Smooth muscle cell (in vitro differentiated cells): ENCODE results near the gene AP3S2. TPM values are rescaled to one million over a fixed set of nuclear protein-coding genes. Genes with fewer than 3 reads are reported as not detected.
"Not testable (repeated sequence)": the region's sequence is repeated elsewhere in the genome, so short reads cannot be mapped to it uniquely, and the experiment has no call there.

Experiments used
- DNase-seq: peaks from one replicate; lab custom pipeline; 2025; ENCODE audit not compliant: unreplicated experiment; lab: John Stamatoyannopoulos, UW
- H2AFZ ChIP-seq: fragments of 200-600 bp; sonication (generic); 2 replicates; pipeline ENCODE4 v1.6.0; 2016; ENCODE audit warnings: antibody characterized with exemption, low read depth, mild to moderate bottlenecking
- H3F3A ChIP-seq: fragments of 200-600 bp; sonication (generic); 2 replicates; pipeline ENCODE4 v1.6.0; 2017; ENCODE audit warnings: antibody characterized with exemption, low read depth
- H3K27ac ChIP-seq: fragments of 200-600 bp; sonication (generic); 2 replicates; pipeline ENCODE4 v1.5.1; 2016; ENCODE audit warnings: low read depth, mild to moderate bottlenecking
- H3K27me3 ChIP-seq: fragments of 200-600 bp; sonication (generic); 2 replicates; pipeline ENCODE4 v1.6.1; 2016; ENCODE audit warnings: low read depth, mild to moderate bottlenecking
- H3K36me3 ChIP-seq: fragments of 200-600 bp; sonication (generic); 2 replicates; pipeline ENCODE4 v1.5.1; 2016; ENCODE audit warnings: low read depth
- H3K4me1 ChIP-seq: fragments of 200-600 bp; sonication (generic); 2 replicates; pipeline ENCODE4 v1.5.1; 2016; ENCODE audit warnings: low read depth
- H3K4me2 ChIP-seq: fragments of 200-600 bp; sonication (generic); 2 replicates; pipeline ENCODE4 v1.6.0; 2016; ENCODE audit warnings: mild to moderate bottlenecking
- H3K4me3 ChIP-seq: fragments of 200-600 bp; sonication (generic); 2 replicates; pipeline ENCODE4 v1.5.1; 2016; ENCODE audit warnings: mild to moderate bottlenecking
- H3K79me2 ChIP-seq: fragments of 200-600 bp; sonication (generic); 2 replicates; pipeline ENCODE4 v1.6.0; 2016; ENCODE audit warnings: low read depth, mild to moderate bottlenecking
- H3K9ac ChIP-seq: fragments of 200-600 bp; sonication (generic); 2 replicates; pipeline ENCODE4 v1.6.0; 2016; ENCODE audit warnings: low read depth
- H3K9me3 ChIP-seq: fragments of 200-600 bp; sonication (generic); replicated peaks from 2 replicates; pipeline ENCODE4 v1.5.1; 2016; ENCODE audit warnings: low read depth
- H4K20me1 ChIP-seq: fragments of 200-600 bp; sonication (generic); 2 replicates; pipeline ENCODE4 v1.6.0; 2016; ENCODE audit warnings: low read depth
- WGBS: methylation state at CpG from one replicate; pipeline ENCODE4 v1.1.7; 2016; ENCODE audit warnings: low lambda C conversion rate; 5-methylcytosine and 5-hydroxymethylcytosine counted together
- polyA plus RNA-seq: library from polyadenylated mRNA; unstranded; fragments of >200 nt; fragmentation: Nextera tagmentation; extraction: Ambion mirVana; gene quantifications from 2 replicates; pipeline ENCODE4 v1.2.1, GENCODE V29; 2016
- total RNA-seq: library from RNA; depleted of rRNA; stranded (reverse); fragments of >200 nt; gene quantifications from 2 replicates; pipeline ENCODE4 v1.2.3, GENCODE V29; 2014
- TF ChIP-seq, protein P1 (sequence below): fragments of 200-600 bp; sonication (generic); IDR thresholded peaks from 2 replicates; pipeline ENCODE4 v1.5.1; 2017; ENCODE audit warnings: borderline replicate concordance, mild to moderate bottlenecking, antibody characterized with exemption; ENCODE audit not compliant: insufficient read depth, poor library complexity, severe bottlenecking

The AP3S2 gene
- total and polyA plus RNA-seq, 2 experiments from 2014 or later: 9.4 to 55.8 TPM

DNA sequence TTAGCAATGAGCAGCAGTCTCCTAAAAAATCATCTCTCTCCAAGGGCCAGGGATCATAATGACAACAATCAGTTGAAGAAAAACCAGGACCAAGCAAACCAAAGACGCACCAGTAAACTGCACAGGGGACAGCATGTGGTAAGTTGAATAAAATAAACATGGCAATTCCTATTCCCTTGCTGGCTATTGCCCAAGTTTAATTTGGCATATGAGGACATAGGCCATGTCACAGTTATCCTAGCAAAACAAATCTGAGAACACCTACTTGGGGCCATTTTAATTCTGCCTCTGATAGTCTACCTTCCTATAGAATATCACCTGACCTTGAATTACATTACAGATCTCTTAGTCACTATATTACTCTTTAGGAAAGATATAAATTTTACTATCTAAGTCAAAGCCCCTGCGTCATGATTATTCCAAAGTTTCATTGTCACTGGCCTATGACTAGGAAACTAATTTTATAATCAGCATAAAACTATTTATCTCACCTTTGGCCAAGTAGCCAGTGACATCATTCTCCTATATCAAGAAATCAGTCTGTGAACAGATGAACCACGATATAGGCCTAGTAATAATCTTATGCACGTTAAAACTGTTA is 23.0 kb downstream of the AP3S2 start:
- H3K27me3 ChIP-seq: no peaks in the 10 kb centered on the region
- H3K4me2 ChIP-seq: no peak overlapping the region
- no peaks in the 10 kb centered on the region for H3F3A ChIP-seq
- 97% methylated on average over 4 of the region's 4 CpGs for whole genome bisulfite sequencing
- H4K20me1 ChIP-seq: no peaks in the 10 kb centered on the region
- H3K36me3 ChIP-seq: peaks cover 10% of the 10 kb centered on the region
- no peak overlapping the region for H3K27ac ChIP-seq
- no peaks in the 10 kb centered on the region for H3K4me1 ChIP-seq
- DNase-seq: no peak
- H2AFZ ChIP-seq: no peak overlapping the region
- TF ChIP-seq, protein P1, sequence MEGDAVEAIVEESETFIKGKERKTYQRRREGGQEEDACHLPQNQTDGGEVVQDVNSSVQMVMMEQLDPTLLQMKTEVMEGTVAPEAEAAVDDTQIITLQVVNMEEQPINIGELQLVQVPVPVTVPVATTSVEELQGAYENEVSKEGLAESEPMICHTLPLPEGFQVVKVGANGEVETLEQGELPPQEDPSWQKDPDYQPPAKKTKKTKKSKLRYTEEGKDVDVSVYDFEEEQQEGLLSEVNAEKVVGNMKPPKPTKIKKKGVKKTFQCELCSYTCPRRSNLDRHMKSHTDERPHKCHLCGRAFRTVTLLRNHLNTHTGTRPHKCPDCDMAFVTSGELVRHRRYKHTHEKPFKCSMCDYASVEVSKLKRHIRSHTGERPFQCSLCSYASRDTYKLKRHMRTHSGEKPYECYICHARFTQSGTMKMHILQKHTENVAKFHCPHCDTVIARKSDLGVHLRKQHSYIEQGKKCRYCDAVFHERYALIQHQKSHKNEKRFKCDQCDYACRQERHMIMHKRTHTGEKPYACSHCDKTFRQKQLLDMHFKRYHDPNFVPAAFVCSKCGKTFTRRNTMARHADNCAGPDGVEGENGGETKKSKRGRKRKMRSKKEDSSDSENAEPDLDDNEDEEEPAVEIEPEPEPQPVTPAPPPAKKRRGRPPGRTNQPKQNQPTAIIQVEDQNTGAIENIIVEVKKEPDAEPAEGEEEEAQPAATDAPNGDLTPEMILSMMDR: no peak
- no peak overlapping the region for H3K4me3 ChIP-seq
- H3K9ac ChIP-seq: no peak overlapping the region
- H3K79me2 ChIP-seq: no peaks in the 10 kb centered on the region
- H3K9me3 ChIP-seq: no peaks in the 10 kb centered on the region

DNA sequence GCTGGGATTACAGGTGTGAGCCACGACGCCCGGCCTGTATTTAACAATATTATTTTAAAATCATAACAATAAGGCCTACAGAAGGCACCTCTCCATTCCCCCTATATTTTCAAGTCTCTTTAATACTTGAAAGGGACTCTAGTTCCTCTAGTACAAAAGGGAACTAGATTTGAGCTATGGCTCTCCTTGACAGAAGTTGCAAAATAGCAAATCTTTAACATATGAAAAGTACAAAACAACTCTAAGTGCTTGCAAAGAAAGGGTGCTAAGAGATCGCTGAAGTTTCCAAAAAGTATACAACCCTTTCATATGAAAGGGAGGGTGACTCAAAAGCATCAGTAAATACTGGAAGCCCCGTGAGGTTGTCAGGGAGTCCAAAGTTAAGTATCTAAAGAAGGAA is 23.8 kb downstream of the AP3S2 start:
- DNase-seq: no peak
- WGBS: 96% methylated on average over 5 of the region's 5 CpGs

DNA sequence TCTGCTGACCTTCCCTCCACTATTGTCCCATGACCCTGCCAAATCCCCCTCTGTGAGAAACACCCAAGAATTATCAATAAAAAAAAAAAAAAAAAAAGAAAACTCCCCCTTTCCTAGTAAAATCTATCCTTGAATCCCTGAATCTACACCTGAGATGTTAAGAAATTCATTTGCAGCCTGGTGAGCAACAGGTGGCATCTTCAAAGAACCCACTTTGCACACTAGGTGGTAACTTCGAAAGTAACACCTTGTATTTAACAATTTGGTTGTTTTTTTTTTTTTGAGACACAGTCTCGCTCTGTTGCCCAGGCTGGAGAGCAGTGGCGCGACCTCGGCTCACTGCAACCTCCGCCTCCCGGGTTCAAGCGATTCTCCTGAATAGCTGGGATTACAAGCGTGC is 24.3 kb downstream of the AP3S2 start:
- H3K9ac ChIP-seq, DNase-seq, H3K4me1 ChIP-seq, H3K4me3 ChIP-seq, H3K27ac ChIP-seq, H3K36me3 ChIP-seq, H3K4me2 ChIP-seq, H4K20me1 ChIP-seq, H2AFZ ChIP-seq, H3K79me2 ChIP-seq, H3K27me3 ChIP-seq, H3F3A ChIP-seq, H3K9me3 ChIP-seq: not testable (repeated sequence)
- WGBS: 99% methylated on average over 9 of the region's 9 CpGs

More for the DNA sequence above, 23.8 kb downstream of the AP3S2 start:
- Histone ChIP-seq H3F3A (no peaks in the 10 kb centered on the region), H3K4me1 (no peaks in the 10 kb centered on the region), H3K27me3 (no peaks in the 10 kb centered on the region), H3K36me3 (peaks cover 10% of the 10 kb centered on the region), H3K9me3 (no peaks in the 10 kb centered on the region), H2AFZ (no peak overlapping the region), H3K4me2 (no peak overlapping the region), H4K20me1 (no peaks in the 10 kb centered on the region), H3K9ac (no peak overlapping the region), H3K27ac (no peak overlapping the region), H3K79me2 (no peaks in the 10 kb centered on the region), H3K4me3 (no peak overlapping the region)
- TF ChIP-seq, protein P1: no peak

DNA sequence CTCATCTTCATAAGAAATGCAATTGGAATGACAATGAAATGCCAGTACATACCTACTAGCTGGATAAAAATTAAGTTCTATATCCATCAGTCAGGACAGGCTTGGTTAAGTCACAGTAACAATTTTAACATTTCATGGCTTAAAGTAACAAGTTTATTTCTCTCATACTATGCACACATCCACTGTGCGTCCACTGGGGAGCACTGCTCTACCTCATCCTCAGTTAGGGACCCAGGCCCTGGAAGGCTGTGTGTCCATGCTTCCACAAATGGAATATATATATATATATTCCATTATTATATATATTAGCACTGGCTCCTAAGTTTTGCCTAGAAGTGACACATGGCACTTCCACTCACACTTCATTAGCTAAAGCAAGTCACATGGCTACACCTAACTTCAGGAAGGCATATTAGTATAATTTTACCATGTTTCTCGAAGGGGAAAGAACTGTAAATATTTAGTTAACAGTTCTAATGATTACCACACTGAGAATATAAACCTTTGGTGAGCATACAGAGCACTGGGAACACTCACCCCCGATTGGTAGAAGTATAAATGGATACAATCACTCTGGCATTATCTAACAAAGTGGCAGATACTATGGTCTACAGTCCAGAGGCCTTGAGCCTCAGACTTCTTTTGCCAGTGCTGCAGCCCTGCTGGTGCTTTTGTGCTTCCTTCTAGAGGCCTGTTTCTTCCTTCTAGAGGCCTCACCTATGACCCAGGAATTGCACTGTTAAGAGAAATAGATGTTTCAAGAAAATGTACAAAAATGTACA is 28.6 kb downstream of the AP3S2 start:
- no peak overlapping the region for H3K4me2 ChIP-seq
- H3K27ac ChIP-seq: no peak overlapping the region
- DNase-seq: no peak
- H3F3A ChIP-seq: no peaks in the 10 kb centered on the region
- no peak overlapping the region for H3K9ac ChIP-seq
- no peaks in the 10 kb centered on the region for H3K9me3 ChIP-seq
- WGBS: 94% methylated on average over 3 of the region's 3 CpGs
- no peaks in the 10 kb centered on the region for H3K4me1 ChIP-seq
- H3K79me2 ChIP-seq: no peaks in the 10 kb centered on the region
- no peaks in the 10 kb centered on the region for H4K20me1 ChIP-seq
- TF ChIP-seq, protein P1: no peak
- no peaks in the 10 kb centered on the region for H3K36me3 ChIP-seq
- no peak overlapping the region for H3K4me3 ChIP-seq
- H2AFZ ChIP-seq: no peak overlapping the region
- no peaks in the 10 kb centered on the region for H3K27me3 ChIP-seq
